HepG2 (cell line): ENCODE data around the gene CYB5A. TPM values are rescaled to one million over a fixed set of nuclear protein-coding genes. Genes with fewer than 3 reads are reported as not detected.

ENCODE experiments used
- AHR ChIP-seq: IDR thresholded peaks from 2 replicates; pipeline ENCODE4 v1.6.1; 2018; ENCODE audit warnings: missing genetic modification reagents, missing compliant biosample characterization
- ARID5B ChIP-seq: IDR thresholded peaks from 2 replicates; pipeline ENCODE4 v1.4.0; 2020; ENCODE audit warnings: mild to moderate bottlenecking, missing genetic modification reagents
- GATAD1 ChIP-seq: IDR thresholded peaks from 2 replicates; pipeline ENCODE4 v1.6.1; 2016; ENCODE audit warnings: missing genetic modification reagents, missing compliant biosample characterization
- HMGA1 ChIP-seq: sonication (generic); formaldehyde crosslinking; conservative IDR thresholded peaks from 2 replicates; pipeline ENCODE4 v1.4.0; 2020; ENCODE audit warnings: missing genetic modification reagents
- KDM3A ChIP-seq: IDR thresholded peaks from 2 replicates; pipeline ENCODE4 v1.6.1; 2018; ENCODE audit warnings: low read depth, missing compliant biosample characterization
- LRRFIP1 ChIP-seq: sonication (generic); formaldehyde crosslinking; conservative IDR thresholded peaks from 2 replicates; pipeline ENCODE4 v1.4.0; 2020; ENCODE audit warnings: missing genetic modification reagents
- THAP11 ChIP-seq: IDR thresholded peaks from 2 replicates; pipeline ENCODE4 v1.6.1; 2016; ENCODE audit warnings: missing biosample characterization, missing genetic modification reagents
- ZBTB20 ChIP-seq: sonication (generic); formaldehyde crosslinking; IDR thresholded peaks from 2 replicates; pipeline ENCODE4 v1.8.1; 2023; ENCODE audit warnings: missing genetic modification reagents, low read depth, mild to moderate bottlenecking, borderline replicate concordance
- ZFP37 ChIP-seq: sonication (generic); formaldehyde crosslinking; IDR thresholded peaks from 2 replicates; pipeline ENCODE4 v1.4.0; 2020; ENCODE audit warnings: missing genetic modification reagents, borderline replicate concordance
- ZNF263 ChIP-seq: sonication (generic); formaldehyde crosslinking; IDR thresholded peaks from 2 replicates; pipeline ENCODE4 v1.4.0; 2020; ENCODE audit warnings: missing genetic modification reagents
- ZSCAN21 ChIP-seq: sonication (generic); formaldehyde crosslinking; IDR thresholded peaks from 2 replicates; pipeline ENCODE4 v1.8.0; 2022; ENCODE audit warnings: mild to moderate bottlenecking, missing genetic modification reagents, moderate library complexity, borderline replicate concordance
- polyA plus RNA-seq, 8 experiments: library from polyadenylated mRNA; depleted of rRNA in 3 of 8; stranded (reverse) in 7 of 8; unstranded in 1 of 8; fragments of >200 nt; fragmentation: Illumina TruSeq in 4 of 8; extraction: Trizol in 4 of 8; gene quantifications; 2 replicates each; pipeline versions ENCODE4 v1.2.1 to v1.2.3, GENCODE V29; 2011 to 2016; ENCODE audit warnings: low read depth in 4 of 8, missing spikeins in 1 of 8, mixed read lengths in 1 of 8; ENCODE audit not compliant: insufficient read depth in 1 of 8
- total RNA-seq, 5 experiments: library from RNA; depleted of rRNA; stranded (reverse); fragments of >200 nt; fragmentation: Illumina TruSeq; extraction: Trizol; gene quantifications; 2 replicates each; pipeline ENCODE4 v1.2.3, GENCODE V29; 2016; ENCODE audit warnings: low read depth in 1 of 5
- TF ChIP-seq, protein P1 (sequence below): sonication (generic); formaldehyde crosslinking; IDR thresholded peaks from one replicate; pipeline ENCODE4 v1.5.1; 2020; ENCODE audit warnings: mild to moderate bottlenecking, missing genetic modification reagents; ENCODE audit errors: not compliant biosample characterization

Gene CYB5A
- total and polyA plus RNA-seq, 2 of the 13 experiments (the other 11 are each of a cell fraction or from before 2014, with no cell fraction given) = 215 to 356 TPM

DNA sequence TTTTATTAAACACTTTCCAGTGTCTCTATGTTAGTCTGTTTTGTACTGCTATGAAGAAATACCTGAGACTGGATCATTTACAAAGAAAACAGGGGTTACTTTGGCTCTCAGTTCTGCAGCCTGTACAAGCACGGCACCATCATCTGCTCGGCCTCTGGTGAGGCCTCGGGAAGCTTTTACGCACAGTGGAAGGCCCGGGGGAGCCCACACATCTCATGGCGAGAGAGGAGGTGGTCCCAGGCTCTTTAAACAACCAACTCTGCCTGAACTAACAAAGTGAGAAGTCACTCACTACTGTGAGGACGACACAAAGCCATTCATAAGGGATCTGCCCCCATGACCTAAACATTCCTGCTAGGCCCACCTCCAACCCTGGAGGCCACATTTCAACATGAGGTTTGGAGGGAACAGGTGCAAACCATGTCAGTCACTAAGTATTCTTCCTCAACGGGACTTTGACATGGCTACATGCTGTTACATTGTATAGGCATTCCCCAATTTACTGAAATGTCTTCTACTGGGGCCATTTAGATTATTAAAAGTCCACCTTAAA lies 26.1 kb downstream of the CYB5A start (continued):
- TF ChIP-seq, protein P1, sequence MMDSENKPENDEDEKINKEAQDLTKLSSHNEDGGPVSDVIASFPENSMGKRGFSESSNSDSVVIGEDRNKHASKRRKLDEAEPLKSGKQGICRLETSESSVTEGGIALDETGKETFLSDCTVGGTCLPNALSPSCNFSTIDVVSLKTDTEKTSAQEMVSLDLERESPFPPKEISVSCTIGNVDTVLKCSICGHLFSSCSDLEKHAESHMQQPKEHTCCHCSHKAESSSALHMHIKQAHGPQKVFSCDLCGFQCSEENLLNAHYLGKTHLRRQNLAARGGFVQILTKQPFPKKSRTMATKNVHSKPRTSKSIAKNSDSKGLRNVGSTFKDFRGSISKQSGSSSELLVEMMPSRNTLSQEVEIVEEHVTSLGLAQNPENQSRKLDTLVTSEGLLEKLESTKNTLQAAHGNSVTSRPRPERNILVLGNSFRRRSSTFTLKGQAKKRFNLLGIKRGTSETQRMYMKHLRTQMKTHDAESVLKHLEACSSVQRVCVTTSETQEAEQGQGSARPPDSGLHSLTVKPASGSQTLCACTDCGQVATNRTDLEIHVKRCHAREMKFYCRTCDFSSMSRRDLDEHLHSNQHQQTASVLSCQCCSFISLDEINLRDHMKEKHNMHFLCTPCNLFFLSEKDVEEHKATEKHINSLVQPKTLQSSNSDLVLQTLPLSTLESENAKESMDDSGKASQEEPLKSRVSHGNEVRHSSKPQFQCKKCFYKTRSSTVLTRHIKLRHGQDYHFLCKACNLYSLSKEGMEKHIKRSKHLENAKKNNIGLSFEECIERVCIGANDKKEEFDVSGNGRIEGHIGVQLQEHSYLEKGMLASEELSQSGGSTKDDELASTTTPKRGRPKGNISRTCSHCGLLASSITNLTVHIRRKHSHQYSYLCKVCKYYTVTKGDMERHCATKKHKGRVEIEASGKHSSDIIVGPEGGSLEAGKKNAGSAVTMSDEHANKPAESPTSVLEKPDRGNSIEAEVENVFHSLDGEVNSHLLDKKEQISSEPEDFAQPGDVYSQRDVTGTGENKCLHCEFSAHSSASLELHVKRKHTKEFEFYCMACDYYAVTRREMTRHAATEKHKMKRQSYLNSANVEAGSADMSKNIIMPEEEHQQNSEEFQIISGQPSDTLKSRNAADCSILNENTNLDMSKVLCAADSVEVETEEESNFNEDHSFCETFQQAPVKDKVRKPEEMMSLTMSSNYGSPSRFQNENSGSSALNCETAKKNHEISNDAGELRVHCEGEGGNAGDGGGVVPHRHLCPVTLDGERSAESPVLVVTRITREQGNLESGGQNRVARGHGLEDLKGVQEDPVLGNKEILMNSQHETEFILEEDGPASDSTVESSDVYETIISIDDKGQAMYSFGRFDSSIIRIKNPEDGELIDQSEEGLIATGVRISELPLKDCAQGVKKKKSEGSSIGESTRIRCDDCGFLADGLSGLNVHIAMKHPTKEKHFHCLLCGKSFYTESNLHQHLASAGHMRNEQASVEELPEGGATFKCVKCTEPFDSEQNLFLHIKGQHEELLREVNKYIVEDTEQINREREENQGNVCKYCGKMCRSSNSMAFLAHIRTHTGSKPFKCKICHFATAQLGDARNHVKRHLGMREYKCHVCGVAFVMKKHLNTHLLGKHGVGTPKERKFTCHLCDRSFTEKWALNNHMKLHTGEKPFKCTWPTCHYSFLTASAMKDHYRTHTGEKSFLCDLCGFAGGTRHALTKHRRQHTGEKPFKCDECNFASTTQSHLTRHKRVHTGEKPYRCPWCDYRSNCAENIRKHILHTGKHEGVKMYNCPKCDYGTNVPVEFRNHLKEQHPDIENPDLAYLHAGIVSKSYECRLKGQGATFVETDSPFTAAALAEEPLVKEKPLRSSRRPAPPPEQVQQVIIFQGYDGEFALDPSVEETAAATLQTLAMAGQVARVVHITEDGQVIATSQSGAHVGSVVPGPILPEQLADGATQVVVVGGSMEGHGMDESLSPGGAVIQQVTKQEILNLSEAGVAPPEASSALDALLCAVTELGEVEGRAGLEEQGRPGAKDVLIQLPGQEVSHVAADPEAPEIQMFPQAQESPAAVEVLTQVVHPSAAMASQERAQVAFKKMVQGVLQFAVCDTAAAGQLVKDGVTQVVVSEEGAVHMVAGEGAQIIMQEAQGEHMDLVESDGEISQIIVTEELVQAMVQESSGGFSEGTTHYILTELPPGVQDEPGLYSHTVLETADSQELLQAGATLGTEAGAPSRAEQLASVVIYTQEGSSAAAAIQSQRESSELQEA (CRISPR knock-in tag) = no peak
- no peak for TF ChIP-seq HMGA1 (CRISPR knock-in tag)
- TF ChIP-seq ZBTB20 (CRISPR knock-in tag) = no peak
- no peak for TF ChIP-seq ARID5B
- TF ChIP-seq GATAD1 (CRISPR knock-in tag) = no peak
- no peak for TF ChIP-seq ZSCAN21 (CRISPR knock-in tag)
- no peak for TF ChIP-seq LRRFIP1
- TF ChIP-seq AHR (CRISPR knock-in tag) = no peak
- no peak for TF ChIP-seq THAP11 (CRISPR knock-in tag)
- no peak for TF ChIP-seq ZNF263
- no peak for TF ChIP-seq ZFP37 (CRISPR knock-in tag)
- no peak for TF ChIP-seq KDM3A
